ENCODE results near the gene POU3F1.

GRCh38 chr1:38055965-38056364 lies 9.4 kb upstream of the POU3F1 start:
- TF ChIP-seq CTCF (IDR thresholded peaks at IDR 0.05; ENCODE audit: low read length) (no peak), EZH2 (IDR thresholded peaks at IDR 0.05; ENCODE audit: borderline replicate concordance, low read length) (no peak)
